ENCODE data around the gene CRHR1. TPM values are rescaled to one million over a fixed set of nuclear protein-coding genes. Genes with fewer than 3 reads are reported as not detected.

Gene CRHR1
- polyA plus RNA-seq, 2 of the 4 experiments (the other 2 are of a cell fraction): 0.09 to 0.12 TPM

DNA sequence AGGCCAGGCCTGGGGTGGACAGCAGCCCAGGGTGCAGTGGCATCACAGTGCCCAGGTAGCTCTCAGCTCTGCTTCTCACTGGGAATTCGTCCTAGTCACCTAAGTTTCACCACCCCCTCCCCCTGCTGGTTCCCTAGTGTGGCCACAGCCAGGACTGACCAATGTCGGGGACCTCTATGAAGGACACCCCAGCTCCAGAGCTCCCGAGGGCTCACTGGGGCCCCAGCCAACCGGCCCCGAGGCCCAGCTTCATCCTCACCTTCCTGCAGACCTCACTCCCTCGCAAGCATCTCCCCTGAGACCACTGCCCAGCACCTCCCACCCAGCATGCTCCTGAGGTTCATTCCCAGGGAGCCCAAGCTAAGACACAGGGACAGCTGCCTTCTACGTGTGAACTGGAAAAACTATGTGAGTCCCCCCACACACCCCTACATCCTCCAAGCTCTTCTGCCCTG, 65.4 kb downstream of the CRHR1 start (continued):
- TF ChIP-seq, protein P1, sequence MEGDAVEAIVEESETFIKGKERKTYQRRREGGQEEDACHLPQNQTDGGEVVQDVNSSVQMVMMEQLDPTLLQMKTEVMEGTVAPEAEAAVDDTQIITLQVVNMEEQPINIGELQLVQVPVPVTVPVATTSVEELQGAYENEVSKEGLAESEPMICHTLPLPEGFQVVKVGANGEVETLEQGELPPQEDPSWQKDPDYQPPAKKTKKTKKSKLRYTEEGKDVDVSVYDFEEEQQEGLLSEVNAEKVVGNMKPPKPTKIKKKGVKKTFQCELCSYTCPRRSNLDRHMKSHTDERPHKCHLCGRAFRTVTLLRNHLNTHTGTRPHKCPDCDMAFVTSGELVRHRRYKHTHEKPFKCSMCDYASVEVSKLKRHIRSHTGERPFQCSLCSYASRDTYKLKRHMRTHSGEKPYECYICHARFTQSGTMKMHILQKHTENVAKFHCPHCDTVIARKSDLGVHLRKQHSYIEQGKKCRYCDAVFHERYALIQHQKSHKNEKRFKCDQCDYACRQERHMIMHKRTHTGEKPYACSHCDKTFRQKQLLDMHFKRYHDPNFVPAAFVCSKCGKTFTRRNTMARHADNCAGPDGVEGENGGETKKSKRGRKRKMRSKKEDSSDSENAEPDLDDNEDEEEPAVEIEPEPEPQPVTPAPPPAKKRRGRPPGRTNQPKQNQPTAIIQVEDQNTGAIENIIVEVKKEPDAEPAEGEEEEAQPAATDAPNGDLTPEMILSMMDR (IDR thresholded peaks at IDR 0.05): no peak
- TF ChIP-seq, protein P2, sequence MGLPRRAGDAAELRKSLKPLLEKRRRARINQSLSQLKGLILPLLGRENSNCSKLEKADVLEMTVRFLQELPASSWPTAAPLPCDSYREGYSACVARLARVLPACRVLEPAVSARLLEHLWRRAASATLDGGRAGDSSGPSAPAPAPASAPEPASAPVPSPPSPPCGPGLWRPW (IDR thresholded peaks at IDR 0.05): no peak
- TF ChIP-seq MAFK (IDR thresholded peaks at IDR 0.05; ENCODE audit: partially characterized antibody): no peak
- TF ChIP-seq CHD4 (IDR thresholded peaks at IDR 0.05; ENCODE audit: borderline replicate concordance): no peak
- TF ChIP-seq KDM1A (IDR thresholded peaks at IDR 0.05; ENCODE audit: low read depth): no peak

DNA sequence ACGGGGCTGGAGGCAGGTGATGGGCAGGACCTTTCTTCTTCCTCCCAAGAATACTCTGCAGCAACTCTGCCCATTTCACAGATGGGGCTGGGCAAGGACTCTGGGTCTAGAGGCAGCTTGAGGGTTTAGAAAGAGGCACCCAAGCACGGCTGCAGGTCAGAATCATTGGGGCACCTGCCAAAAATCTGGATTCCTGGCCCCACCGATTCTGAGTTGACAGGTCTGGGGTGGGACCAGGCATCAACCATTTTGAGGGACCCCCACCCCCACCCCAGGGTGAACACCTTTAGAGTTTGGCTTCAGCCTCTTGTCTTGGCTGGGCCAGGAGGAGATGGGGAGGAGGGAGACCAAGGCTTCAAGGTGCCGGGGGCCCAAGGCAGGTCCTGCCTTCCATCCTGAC, 65.9 kb downstream of the CRHR1 start:
- FAIRE-seq (no peak), ATAC-seq (no peak), DNase-seq (ENCODE audit: low read depth in 1 of 2, low spot score in 1 of 2) (no peak)
- 63% methylated on average over 4 of the region's 4 CpGs for WGBS (ENCODE audit: missing lambda C conversion rate)
- CTCF ChIA-PET: interaction anchor here (0.6 to 14.4 kb wide), 12 partner anchors 15 to 211 kb away, joined by 3 to 225 read pairs (median 6); partner anchors contain the start of gene MAPT
- no peak for TF ChIP-seq HEYL (CRISPR knock-in tag; IDR thresholded peaks at IDR 0.05)
- no peak for TF ChIP-seq KDM5A (IDR thresholded peaks at IDR 0.05)
- no peak for TF ChIP-seq FOXS1 (CRISPR knock-in tag; IDR thresholded peaks at IDR 0.05)
- TF ChIP-seq, protein P3, sequence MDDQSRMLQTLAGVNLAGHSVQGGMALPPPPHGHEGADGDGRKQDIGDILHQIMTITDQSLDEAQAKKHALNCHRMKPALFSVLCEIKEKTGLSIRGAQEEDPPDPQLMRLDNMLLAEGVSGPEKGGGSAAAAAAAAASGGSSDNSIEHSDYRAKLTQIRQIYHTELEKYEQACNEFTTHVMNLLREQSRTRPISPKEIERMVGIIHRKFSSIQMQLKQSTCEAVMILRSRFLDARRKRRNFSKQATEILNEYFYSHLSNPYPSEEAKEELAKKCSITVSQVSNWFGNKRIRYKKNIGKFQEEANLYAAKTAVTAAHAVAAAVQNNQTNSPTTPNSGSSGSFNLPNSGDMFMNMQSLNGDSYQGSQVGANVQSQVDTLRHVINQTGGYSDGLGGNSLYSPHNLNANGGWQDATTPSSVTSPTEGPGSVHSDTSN (IDR thresholded peaks at IDR 0.05): no peak
- no peak for TF ChIP-seq EHF (CRISPR knock-in tag; IDR thresholded peaks at IDR 0.05)
- no peak for TF ChIP-seq POLR2AphosphoS2 (conservative IDR thresholded peaks at IDR 0.05; ENCODE audit: low read length)
- TF ChIP-seq JUN (IDR thresholded peaks at IDR 0.05): no peak
- no peak for TF ChIP-seq RARB (CRISPR knock-in tag; IDR thresholded peaks at IDR 0.05)
- TF ChIP-seq RAD21 (conservative IDR thresholded peaks at IDR 0.05 in 1 of 2, IDR thresholded peaks at IDR 0.05 in 1 of 2): no peak
- TF ChIP-seq, protein P4, sequence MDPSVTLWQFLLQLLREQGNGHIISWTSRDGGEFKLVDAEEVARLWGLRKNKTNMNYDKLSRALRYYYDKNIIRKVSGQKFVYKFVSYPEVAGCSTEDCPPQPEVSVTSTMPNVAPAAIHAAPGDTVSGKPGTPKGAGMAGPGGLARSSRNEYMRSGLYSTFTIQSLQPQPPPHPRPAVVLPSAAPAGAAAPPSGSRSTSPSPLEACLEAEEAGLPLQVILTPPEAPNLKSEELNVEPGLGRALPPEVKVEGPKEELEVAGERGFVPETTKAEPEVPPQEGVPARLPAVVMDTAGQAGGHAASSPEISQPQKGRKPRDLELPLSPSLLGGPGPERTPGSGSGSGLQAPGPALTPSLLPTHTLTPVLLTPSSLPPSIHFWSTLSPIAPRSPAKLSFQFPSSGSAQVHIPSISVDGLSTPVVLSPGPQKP (IDR thresholded peaks at IDR 0.05; ENCODE audit: low read depth, low read length): no peak
- TF ChIP-seq NFE2L2 (conservative IDR thresholded peaks at IDR 0.05; ENCODE audit: low read length): no peak
- no peak for TF ChIP-seq BHLHE40 (IDR thresholded peaks at IDR 0.05; ENCODE audit: low read depth, low read length)
- no peak for TF ChIP-seq EP300 (IDR thresholded peaks at IDR 0.05)
- 0 out of 3 replicates have a peak, but pooled peaks cover 2% of the 10 kb centered on the region for H3K4me1 ChIP-seq
- POLR2A ChIA-PET: no interaction called here
- H3K4me3 ChIP-seq: no peak overlapping the region
- H3K4me2 ChIP-seq: no peak overlapping the region
- no peaks in the 10 kb centered on the region for H3K9me3 ChIP-seq
- no peak overlapping the region for H3K27ac ChIP-seq

DNA sequence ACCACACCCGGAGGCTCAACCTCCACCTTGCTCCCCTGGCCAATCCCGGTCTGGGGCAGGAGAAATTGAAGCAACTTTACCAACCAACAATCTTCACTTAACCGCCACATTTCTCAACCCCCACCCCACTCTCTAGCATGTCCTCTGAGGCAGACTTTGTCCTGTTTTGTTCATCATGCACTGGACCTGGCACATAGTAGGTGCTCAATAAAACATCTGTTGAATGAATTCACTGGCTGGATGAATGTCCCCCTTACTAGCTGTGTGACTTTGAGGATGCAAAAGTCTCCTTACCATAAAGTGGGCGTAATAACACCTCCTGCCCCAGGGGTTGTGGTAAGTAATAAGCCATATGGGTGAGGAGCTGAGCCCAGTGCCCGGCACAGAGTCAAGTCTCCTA, 66.3 kb downstream of the CRHR1 start:
- TF ChIP-seq RARB (CRISPR knock-in tag; IDR thresholded peaks at IDR 0.05) (no peak), MYC (IDR thresholded peaks at IDR 0.05; ENCODE audit: borderline replicate concordance, low read length) (no peak), RFX5 (IDR thresholded peaks at IDR 0.05) (no peak), JUN (IDR thresholded peaks at IDR 0.05) (no peak), CEBPB (IDR thresholded peaks at IDR 0.05) (no peak), EP300 (IDR thresholded peaks at IDR 0.05) (no peak), JUNB (IDR thresholded peaks at IDR 0.05) (no peak), ZFP36 (IDR thresholded peaks at IDR 0.05; ENCODE audit: borderline replicate concordance, partially characterized antibody) (no peak), HOXB5 (CRISPR knock-in tag; IDR thresholded peaks at IDR 0.05) (no peak)
- Histone ChIP-seq H3K9me3 (no peaks in the 10 kb centered on the region), H3K4me3 (no peak overlapping the region), H3K4me2 (no peak overlapping the region), H3K4me1 (0 out of 3 replicates have a peak, but pooled peaks cover 2% of the 10 kb centered on the region), H3K27ac (no peak overlapping the region)
- ATAC-seq (no peak), DNase-seq (ENCODE audit: low read depth in 1 of 2, low spot score in 1 of 2) (no peak), FAIRE-seq (no peak)
- CTCF ChIA-PET: interaction anchor here (0.6 to 14.4 kb wide), 11 partner anchors 11 to 211 kb away, joined by 3 to 225 read pairs (median 10); no protein-coding TSS in a partner anchor
- POLR2A ChIA-PET: no interaction called here
- WGBS (ENCODE audit: missing lambda C conversion rate): 46% methylated on average over 5 of the region's 5 CpGs
